ENCODE measurements around the gene CARMIL3.
"Not testable (repeated sequence)": the region's sequence is repeated elsewhere in the genome, so short reads cannot be mapped to it uniquely, and the experiment has no call there.

The CARMIL3 gene

GRCh38 chr14:24102357-24103048 is 50.7 kb downstream of the CARMIL3 start:
- H2BK12ac ChIP-seq (ENCODE audit: low read length in 2 of 2): no peak overlapping the region
- no peak overlapping the region for H3K9ac ChIP-seq (ENCODE audit: low read length)
- no peak overlapping the region for H4K8ac ChIP-seq (ENCODE audit: low read length)
- no peaks in the 10 kb centered on the region for H3K27me3 ChIP-seq (ENCODE audit: control insufficient read depth in 1 of 2, insufficient read depth in 1 of 2, low read length in 2 of 2)
- no peak overlapping the region for H3K4me2 ChIP-seq (ENCODE audit: low read length, poor library complexity, severe bottlenecking)
- no peak for DNase-seq
- WGBS: 90% methylated on average over 7 of the region's 7 CpGs
- H2BK120ac ChIP-seq (ENCODE audit: low read depth, low read length): no peak overlapping the region
- peaks cover 2% of the 10 kb centered on the region for H3K79me1 ChIP-seq (replicated peaks; ENCODE audit: low read length, poor library complexity, severe bottlenecking)
- H2BK15ac ChIP-seq (ENCODE audit: low read depth, poor library complexity, severe bottlenecking): no peak overlapping the region
- H2AFZ ChIP-seq (ENCODE audit: low read depth, low read length): no peak overlapping the region
- no peak overlapping the region for H3K4ac ChIP-seq (ENCODE audit: low read depth in 1 of 2, low read length in 2 of 2)
- no peak overlapping the region for H3K14ac ChIP-seq (ENCODE audit: low read length in 2 of 2)
- H2AK5ac ChIP-seq (ENCODE audit: low read length, severe bottlenecking): no peak overlapping the region
- no peaks in the 10 kb centered on the region for H3K9me3 ChIP-seq (ENCODE audit: control insufficient read depth, low read length)
- no peak overlapping the region for H3K27ac ChIP-seq (ENCODE audit: low read length, poor library complexity, severe bottlenecking)
- no peak overlapping the region for H3K23ac ChIP-seq (ENCODE audit: low read length in 2 of 2)
- no peak overlapping the region for H4K91ac ChIP-seq (ENCODE audit: low read length)
- no peaks in the 10 kb centered on the region for H3K4me1 ChIP-seq (ENCODE audit: control insufficient read depth, insufficient read depth, low read depth, low read length)
- H3K18ac ChIP-seq (ENCODE audit: low read depth in 1 of 2, low read length in 2 of 2): no peak overlapping the region
- no peak overlapping the region for H2BK5ac ChIP-seq (ENCODE audit: low read depth, low read length, poor library complexity, severe bottlenecking)
- H3K36me3 ChIP-seq (ENCODE audit: control insufficient read depth in 1 of 2, insufficient read depth in 2 of 2, low read depth in 1 of 2, low read length in 2 of 2): peaks cover 20 to 33% of the 10 kb centered on the region in 2 experiments
- H3K4me3 ChIP-seq (ENCODE audit: insufficient read depth in 1 of 2, low read depth in 1 of 2, low read length in 2 of 2): no peak overlapping the region

GRCh38 chr14:24103451-24103850 is 51.6 kb downstream of the CARMIL3 start:
- Histone ChIP-seq H3K4me2 (ENCODE audit: low read length, poor library complexity, severe bottlenecking) (no peak overlapping the region), H3K18ac (ENCODE audit: low read depth in 1 of 2, low read length in 2 of 2) (no peak overlapping the region), H3K9me3 (ENCODE audit: control insufficient read depth, low read length) (no peaks in the 10 kb centered on the region), H2BK120ac (ENCODE audit: low read depth, low read length) (no peak overlapping the region), H3K36me3 (ENCODE audit: control insufficient read depth in 1 of 2, insufficient read depth in 2 of 2, low read depth in 1 of 2, low read length in 2 of 2) (peaks cover 20 to 26% of the 10 kb centered on the region in 2 experiments), H2AFZ (ENCODE audit: low read depth, low read length) (no peak overlapping the region), H2BK5ac (ENCODE audit: low read depth, low read length, poor library complexity, severe bottlenecking) (no peak overlapping the region), H4K8ac (ENCODE audit: low read length) (no peak overlapping the region), H2BK12ac (ENCODE audit: low read length in 2 of 2) (no peak overlapping the region), H2BK15ac (ENCODE audit: low read depth, poor library complexity, severe bottlenecking) (no peak overlapping the region), H3K27me3 (ENCODE audit: control insufficient read depth in 1 of 2, insufficient read depth in 1 of 2, low read length in 2 of 2) (no peaks in the 10 kb centered on the region), H3K23ac (ENCODE audit: low read length in 2 of 2) (no peak overlapping the region), H3K14ac (ENCODE audit: low read length in 2 of 2) (no peak overlapping the region), H3K9ac (ENCODE audit: low read length) (no peak overlapping the region), H3K4me3 (ENCODE audit: insufficient read depth in 1 of 2, low read depth in 1 of 2, low read length in 2 of 2) (no peak overlapping the region), H3K4ac (ENCODE audit: low read depth in 1 of 2, low read length in 2 of 2) (no peak overlapping the region), H3K4me1 (ENCODE audit: control insufficient read depth, insufficient read depth, low read depth, low read length) (no peaks in the 10 kb centered on the region), H3K27ac (ENCODE audit: low read length, poor library complexity, severe bottlenecking) (no peak overlapping the region), H2AK5ac (ENCODE audit: low read length, severe bottlenecking) (no peak overlapping the region), H4K91ac (ENCODE audit: low read length) (no peak overlapping the region), H3K79me1 (replicated peaks; ENCODE audit: low read length, poor library complexity, severe bottlenecking) (no peaks in the 10 kb centered on the region)
- no peak for DNase-seq
- 98% methylated on average over 13 of the region's 13 CpGs for WGBS

GRCh38 chr14:24105609-24106239 is 53.9 kb downstream of the CARMIL3 start:
- not testable (repeated sequence) for H3K79me1 ChIP-seq (replicated peaks; ENCODE audit: low read length, poor library complexity, severe bottlenecking); H3K4me2 ChIP-seq (ENCODE audit: low read length, poor library complexity, severe bottlenecking); H3K14ac ChIP-seq (ENCODE audit: low read length in 2 of 2); H3K27me3 ChIP-seq (ENCODE audit: control insufficient read depth in 1 of 2, insufficient read depth in 1 of 2, low read length in 2 of 2); H3K9ac ChIP-seq (ENCODE audit: low read length); H3K4me3 ChIP-seq (ENCODE audit: insufficient read depth in 1 of 2, low read depth in 1 of 2, low read length in 2 of 2); H3K4ac ChIP-seq (ENCODE audit: low read depth in 1 of 2, low read length in 2 of 2); DNase-seq; H2BK15ac ChIP-seq (ENCODE audit: low read depth, poor library complexity, severe bottlenecking); H3K23ac ChIP-seq (ENCODE audit: low read length in 2 of 2); H3K9me3 ChIP-seq (ENCODE audit: control insufficient read depth, low read length); H2BK5ac ChIP-seq (ENCODE audit: low read depth, low read length, poor library complexity, severe bottlenecking); H2BK12ac ChIP-seq (ENCODE audit: low read length in 2 of 2); H3K4me1 ChIP-seq (ENCODE audit: control insufficient read depth, insufficient read depth, low read depth, low read length); H2AFZ ChIP-seq (ENCODE audit: low read depth, low read length); H3K27ac ChIP-seq (ENCODE audit: low read length, poor library complexity, severe bottlenecking); H3K18ac ChIP-seq (ENCODE audit: low read depth in 1 of 2, low read length in 2 of 2); H2BK120ac ChIP-seq (ENCODE audit: low read depth, low read length); H4K91ac ChIP-seq (ENCODE audit: low read length); H4K8ac ChIP-seq (ENCODE audit: low read length); H2AK5ac ChIP-seq (ENCODE audit: low read length, severe bottlenecking)
- WGBS: 87% methylated on average over 8 of the region's 8 CpGs
- peaks cover 10 to 12% of the 10 kb centered on the region in 2 experiments for H3K36me3 ChIP-seq (ENCODE audit: control insufficient read depth in 1 of 2, insufficient read depth in 2 of 2, low read depth in 1 of 2, low read length in 2 of 2)

DNA sequence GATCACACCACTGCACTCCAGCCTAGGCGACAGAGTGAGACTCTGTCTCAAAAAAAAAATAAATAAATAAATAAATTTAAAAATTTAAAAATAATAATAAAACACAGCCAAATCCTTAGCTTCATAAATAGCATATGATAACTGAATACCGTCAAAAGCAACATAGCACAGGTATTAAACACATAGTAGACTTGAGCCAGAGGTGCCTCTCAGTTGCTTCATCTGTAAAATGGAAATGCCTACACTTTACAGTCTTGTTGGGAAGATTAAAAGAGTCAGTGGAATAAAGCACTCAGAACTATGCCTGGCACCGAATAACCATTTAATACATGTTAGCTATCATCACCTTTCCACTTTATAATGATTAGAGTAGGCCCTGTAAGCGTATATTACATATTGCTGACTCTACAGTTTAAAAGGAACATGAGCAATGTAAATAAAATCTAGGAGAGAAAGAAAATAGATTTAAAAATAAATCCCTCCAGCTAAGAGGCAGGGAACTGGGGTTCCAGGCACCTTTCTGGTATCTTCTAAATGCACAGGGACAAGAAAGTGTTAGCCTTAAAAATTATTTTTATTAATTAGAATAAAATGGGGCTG is 55.0 kb downstream of the CARMIL3 start:
- no peak overlapping the region for H2AFZ ChIP-seq (ENCODE audit: low read depth, low read length)
- no peak overlapping the region for H2BK5ac ChIP-seq (ENCODE audit: low read depth, low read length, poor library complexity, severe bottlenecking)
- H3K14ac ChIP-seq (ENCODE audit: low read length in 2 of 2): no peak overlapping the region
- no peaks in the 10 kb centered on the region for H3K4me1 ChIP-seq (ENCODE audit: control insufficient read depth, insufficient read depth, low read depth, low read length)
- H4K91ac ChIP-seq (ENCODE audit: low read length): no peak overlapping the region
- no peaks in the 10 kb centered on the region for H3K27me3 ChIP-seq (ENCODE audit: control insufficient read depth in 1 of 2, insufficient read depth in 1 of 2, low read length in 2 of 2)
- H4K8ac ChIP-seq (ENCODE audit: low read length): no peak overlapping the region
- no peak overlapping the region for H3K4ac ChIP-seq (ENCODE audit: low read depth in 1 of 2, low read length in 2 of 2)
- no peak overlapping the region for H2AK5ac ChIP-seq (ENCODE audit: low read length, severe bottlenecking)
- H2BK12ac ChIP-seq (ENCODE audit: low read length in 2 of 2): no peak overlapping the region
- no peak overlapping the region for H2BK120ac ChIP-seq (ENCODE audit: low read depth, low read length)
- H3K4me3 ChIP-seq (ENCODE audit: insufficient read depth in 1 of 2, low read depth in 1 of 2, low read length in 2 of 2): no peak overlapping the region
- DNase-seq: no peak
- no peaks in the 10 kb centered on the region for H3K9me3 ChIP-seq (ENCODE audit: control insufficient read depth, low read length)
- no peak overlapping the region for H3K18ac ChIP-seq (ENCODE audit: low read depth in 1 of 2, low read length in 2 of 2)
- 90% methylated on average over 2 of the region's 4 CpGs for WGBS
- H3K9ac ChIP-seq (ENCODE audit: low read length): no peak overlapping the region
- no peak overlapping the region for H3K23ac ChIP-seq (ENCODE audit: low read length in 2 of 2)
- H2BK15ac ChIP-seq (ENCODE audit: low read depth, poor library complexity, severe bottlenecking): no peak overlapping the region
- peaks cover 10 to 12% of the 10 kb centered on the region in 2 experiments for H3K36me3 ChIP-seq (ENCODE audit: control insufficient read depth in 1 of 2, insufficient read depth in 2 of 2, low read depth in 1 of 2, low read length in 2 of 2)
- peaks cover 1% of the 10 kb centered on the region for H3K79me1 ChIP-seq (replicated peaks; ENCODE audit: low read length, poor library complexity, severe bottlenecking)
- no peak overlapping the region for H3K4me2 ChIP-seq (ENCODE audit: low read length, poor library complexity, severe bottlenecking)
- H3K27ac ChIP-seq (ENCODE audit: low read length, poor library complexity, severe bottlenecking): no peak overlapping the region

Measured in mesenchymal stem cell (in vitro differentiated cells and primary cell).